ENCODE data around the gene FAM53B. TPM values are rescaled to one million over a fixed set of nuclear protein-coding genes. Genes with fewer than 3 reads are reported as not detected.

Gene FAM53B
- total and polyA plus RNA-seq, 7 experiments from 2014 or later = 3.9 to 51.5 (median 27.7) TPM

GRCh38 chr10:124699471-124700292, 44.5 kb downstream of the FAM53B start:
- DNase-seq = no peak
- peaks cover 0 to 3% (median 0%) of the 10 kb centered on the region in 3 experiments for H3K36me3 ChIP-seq (ENCODE audit: control insufficient read depth in 2 of 3, insufficient read depth in 3 of 3, low read length in 3 of 3)

GRCh38 chr10:124698545-124699469, 45.4 kb downstream of the FAM53B start:
- Mint-ChIP-seq H3K4me1 (peaks cover 81 to 99% (median 98%) of the 10 kb centered on the region in 7 donors), H3K4me3 (peak overlapping the region; percentile 35 to 82 (median 70)), H3K27ac (peak overlapping the region; percentile 66 to 97 (median 90)), H3K9me3 (no peaks in the 10 kb centered on the region), H3K36me3 (peaks cover 9 to 54% (median 14%) of the 10 kb centered on the region in 5 donors), H3K27me3 (no peaks in the 10 kb centered on the region)
- intact Hi-C loops (cut with micrococcal nuclease) = no loop called here
- no peak overlapping the region for H3K4me3 ChIP-seq (ENCODE audit: low read length)
- ATAC-seq = no peak
- ChIA-PET CTCF (interaction anchor here (7.5 kb wide), 1 partner anchor 19 kb away, joined by 81 read pairs; no protein-coding TSS in a partner anchor), POLR2A (interaction anchor here (0.6 to 15.1 kb wide), 4 partner anchors 7 to 635 kb away, joined by 3 to 271 read pairs (median 6); no protein-coding TSS in a partner anchor)
- peak overlapping the region; percentile 67 for H3K27ac ChIP-seq (ENCODE audit: low read depth, low read length)
- no peaks in the 10 kb centered on the region for H3K36me3 ChIP-seq (ENCODE audit: control insufficient read depth in 2 of 3, insufficient read depth in 3 of 3, low read length in 3 of 3)
- peaks cover 74 to 94% of the 10 kb centered on the region in 2 donors for H3K4me1 ChIP-seq (ENCODE audit: control insufficient read depth in 2 of 2, insufficient read depth in 2 of 2, low read length in 2 of 2)
- no peaks in the 10 kb centered on the region for H3K9me3 ChIP-seq (ENCODE audit: control insufficient read depth in 2 of 3, low read length in 3 of 3)
- no peak for DNase-seq
- H3K27me3 ChIP-seq (ENCODE audit: control insufficient read depth in 2 of 2, insufficient read depth in 2 of 2, low read length in 2 of 2) = no peaks in the 10 kb centered on the region

More at GRCh38 chr10:124699471-124700292, 44.5 kb downstream of the FAM53B start:
- Mint-ChIP-seq H3K9me3 (no peaks in the 10 kb centered on the region), H3K27ac (peak overlapping the region in 8 of 9 donors; percentile 47 to 97 (median 81)), H3K4me1 (peaks cover 85 to 100% (median 99%) of the 10 kb centered on the region in 7 donors), H3K4me3 (peak overlapping the region in 9 of 10 donors; percentile 9 to 79 (median 40)), H3K27me3 (no peaks in the 10 kb centered on the region), H3K36me3 (peaks cover 5 to 53% (median 13%) of the 10 kb centered on the region in 5 donors)
- ChIA-PET POLR2A (interaction anchor here (0.6 to 15.1 kb wide), 4 partner anchors 11 to 635 kb away, joined by 3 to 271 read pairs (median 4); no protein-coding TSS in a partner anchor), CTCF (interaction anchor here (0.8 to 7.5 kb wide), 2 partner anchors 18 to 42 kb away, joined by 3 to 81 read pairs; no protein-coding TSS in a partner anchor)
- ATAC-seq = no peak
- Histone ChIP-seq H3K4me3 (ENCODE audit: low read length) (no peak overlapping the region), H3K27me3 (ENCODE audit: control insufficient read depth in 2 of 2, insufficient read depth in 2 of 2, low read length in 2 of 2) (no peaks in the 10 kb centered on the region), H3K4me1 (ENCODE audit: control insufficient read depth in 2 of 2, insufficient read depth in 2 of 2, low read length in 2 of 2) (peaks cover 83 to 94% of the 10 kb centered on the region in 2 donors), H3K9me3 (ENCODE audit: control insufficient read depth in 2 of 3, low read length in 3 of 3) (no peaks in the 10 kb centered on the region), H3K27ac (ENCODE audit: low read depth, low read length) (no peak overlapping the region)
- intact Hi-C loops (cut with micrococcal nuclease) = no loop called here

- H3K27ac Mint-ChIP-seq = peak overlapping the region; percentile 84 to 97 (median 91)
- H3K36me3 Mint-ChIP-seq = peaks cover 11 to 51% (median 18%) of the 10 kb centered on the region in 5 donors
- DNase-seq (peak in 4 of 9 donors; percentile 12 to 50 (median 41)), ATAC-seq (peak; percentile 68)
- no peaks in the 10 kb centered on the region for H3K27me3 ChIP-seq (ENCODE audit: control insufficient read depth in 2 of 2, insufficient read depth in 2 of 2, low read length in 2 of 2)
- intact Hi-C loops (cut with micrococcal nuclease) = loop anchor here in 1 of 2 donors (2.0 kb wide), 1 partner anchor 43 kb away; no protein-coding TSS in a partner anchor
- no peaks in the 10 kb centered on the region for H3K27me3 Mint-ChIP-seq
- H3K4me3 ChIP-seq (ENCODE audit: low read length) = no peak overlapping the region
- H3K36me3 ChIP-seq (ENCODE audit: control insufficient read depth in 2 of 3, insufficient read depth in 3 of 3, low read length in 3 of 3) = peaks cover 0 to 4% (median 0%) of the 10 kb centered on the region in 3 experiments
- H3K4me1 Mint-ChIP-seq = peaks cover 73 to 96% (median 94%) of the 10 kb centered on the region in 7 donors
- peak overlapping the region in 9 of 10 donors; percentile 53 to 82 (median 73) for H3K4me3 Mint-ChIP-seq
- H3K9me3 ChIP-seq (ENCODE audit: control insufficient read depth in 2 of 3, low read length in 3 of 3) = no peaks in the 10 kb centered on the region
- ChIA-PET CTCF (interaction anchor here (1.2 to 2.2 kb wide), 5 partner anchors 8 to 49 kb away, joined by 3 to 16 read pairs (median 8); no protein-coding TSS in a partner anchor), POLR2A (interaction anchor here (0.6 to 15.1 kb wide), 6 partner anchors 8 to 30 kb away, joined by 3 to 271 read pairs (median 6); no protein-coding TSS in a partner anchor)
- H3K27ac ChIP-seq (ENCODE audit: low read depth, low read length) = peak overlapping the region; percentile 67
- peaks cover 66 to 90% of the 10 kb centered on the region in 2 donors for H3K4me1 ChIP-seq (ENCODE audit: control insufficient read depth in 2 of 2, insufficient read depth in 2 of 2, low read length in 2 of 2)
- no peaks in the 10 kb centered on the region for H3K9me3 Mint-ChIP-seq
Measured at GRCh38 chr10:124697837-124698544, 46.2 kb downstream of the FAM53B start.

- Mint-ChIP-seq H3K27me3 (no peaks in the 10 kb centered on the region), H3K4me1 (peaks cover 70 to 90% (median 88%) of the 10 kb centered on the region in 7 donors), H3K9me3 (no peaks in the 10 kb centered on the region), H3K4me3 (peak overlapping the region; percentile 38 to 82 (median 72)), H3K36me3 (peaks cover 11 to 51% (median 18%) of the 10 kb centered on the region in 5 donors), H3K27ac (peak overlapping the region; percentile 84 to 97 (median 91))
- ChIA-PET CTCF (interaction anchor here (0.9 to 2.2 kb wide), 12 partner anchors 9 to 156 kb away, joined by 3 to 16 read pairs (median 4); no protein-coding TSS in a partner anchor), POLR2A (interaction anchor here (1.0 to 15.1 kb wide), 11 partner anchors 8 to 49 kb away, joined by 3 to 271 read pairs (median 6); no protein-coding TSS in a partner anchor)
- H3K27ac ChIP-seq (ENCODE audit: low read depth, low read length) = peak overlapping the region; percentile 67
- H3K9me3 ChIP-seq (ENCODE audit: control insufficient read depth in 2 of 3, low read length in 3 of 3) = no peaks in the 10 kb centered on the region
- H3K27me3 ChIP-seq (ENCODE audit: control insufficient read depth in 2 of 2, insufficient read depth in 2 of 2, low read length in 2 of 2) = no peaks in the 10 kb centered on the region
- DNase-seq (no peak), ATAC-seq (no peak)
- peaks cover 60 to 88% of the 10 kb centered on the region in 2 donors for H3K4me1 ChIP-seq (ENCODE audit: control insufficient read depth in 2 of 2, insufficient read depth in 2 of 2, low read length in 2 of 2)
- H3K36me3 ChIP-seq (ENCODE audit: control insufficient read depth in 2 of 3, insufficient read depth in 3 of 3, low read length in 3 of 3) = peaks cover 0 to 4% (median 0%) of the 10 kb centered on the region in 3 experiments
- H3K4me3 ChIP-seq (ENCODE audit: low read length) = no peak overlapping the region
- intact Hi-C loops (cut with micrococcal nuclease) = loop anchor here in 1 of 2 donors (2.0 kb wide), 1 partner anchor 43 kb away; no protein-coding TSS in a partner anchor
Measured at GRCh38 chr10:124697443-124697836, 46.7 kb downstream of the FAM53B start.

DNA sequence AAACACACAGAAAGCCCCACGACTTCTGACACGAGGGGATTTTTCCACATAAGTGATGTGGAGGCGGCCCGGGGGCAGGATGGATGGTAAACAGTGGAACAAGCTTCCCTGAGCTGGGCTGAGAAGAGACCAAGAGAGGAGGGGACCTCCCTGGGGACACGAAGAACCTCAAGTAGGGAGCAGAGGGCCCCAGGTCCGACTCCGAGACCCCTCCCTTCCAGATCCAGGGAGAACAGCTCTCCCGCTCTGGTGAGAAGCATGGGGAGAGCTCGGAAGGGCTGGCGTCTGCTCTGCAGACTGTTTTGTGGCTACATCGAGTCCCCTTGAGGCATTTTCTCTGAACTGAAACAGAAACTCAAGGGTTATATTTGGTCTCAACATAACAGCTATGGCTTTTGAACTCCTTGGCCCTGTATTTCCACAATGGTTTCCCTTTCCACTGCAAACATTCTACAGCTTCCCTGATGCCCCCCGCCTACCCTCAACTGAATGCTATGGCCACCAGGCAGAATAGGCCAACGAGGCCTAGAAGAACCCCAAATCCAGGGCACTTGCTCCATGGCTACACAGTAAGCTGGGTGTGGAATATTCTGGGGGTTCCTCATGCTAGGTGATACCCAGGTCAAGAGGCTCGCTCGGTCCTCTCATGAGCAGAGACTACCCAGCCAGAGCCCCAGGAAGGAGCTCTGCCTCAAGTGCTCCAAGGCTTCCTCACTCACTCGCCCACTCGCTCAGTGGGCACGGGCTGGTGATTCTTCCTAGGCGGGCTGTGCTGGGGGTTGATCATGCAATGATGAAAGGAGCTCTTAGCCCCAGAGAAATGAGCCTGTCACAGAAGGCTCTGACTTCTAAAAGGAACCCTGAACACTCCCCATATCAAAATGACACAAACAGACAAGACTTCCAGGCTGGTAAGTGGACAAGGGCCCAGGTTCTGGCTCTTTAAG, 47.5 kb downstream of the FAM53B start:
- intact Hi-C loops (cut with micrococcal nuclease) = loop anchor here (1.0 to 2.0 kb wide), 5 partner anchors 17 to 48 kb away; no protein-coding TSS in a partner anchor
- Mint-ChIP-seq H3K36me3 (peaks cover 11 to 47% (median 13%) of the 10 kb centered on the region in 5 donors), H3K27ac (peak overlapping the region; percentile 84 to 97 (median 91)), H3K27me3 (no peaks in the 10 kb centered on the region), H3K4me3 (peak overlapping the region; percentile 64 to 82 (median 73)), H3K4me1 (peaks cover 65 to 86% (median 82%) of the 10 kb centered on the region in 7 donors), H3K9me3 (no peaks in the 10 kb centered on the region)
- ATAC-seq = peak; percentile 63
- Histone ChIP-seq H3K4me3 (ENCODE audit: low read length) (peak overlapping the region; percentile 54), H3K9me3 (ENCODE audit: control insufficient read depth in 2 of 3, low read length in 3 of 3) (no peaks in the 10 kb centered on the region), H3K27ac (ENCODE audit: low read depth, low read length) (peak overlapping the region; percentile 67), H3K4me1 (ENCODE audit: control insufficient read depth in 2 of 2, insufficient read depth in 2 of 2, low read length in 2 of 2) (peaks cover 53 to 85% of the 10 kb centered on the region in 2 donors), H3K36me3 (ENCODE audit: control insufficient read depth in 2 of 3, insufficient read depth in 3 of 3, low read length in 3 of 3) (peaks cover 0 to 4% (median 0%) of the 10 kb centered on the region in 3 experiments), H3K27me3 (ENCODE audit: control insufficient read depth in 2 of 2, insufficient read depth in 2 of 2, low read length in 2 of 2) (no peaks in the 10 kb centered on the region)
- peak in 5 of 9 donors; percentile 34 to 48 (median 40) for DNase-seq
- POLR2A ChIA-PET = interaction anchor here (0.5 to 15.1 kb wide), 16 partner anchors 8 to 70 kb away, joined by 3 to 271 read pairs (median 4); no protein-coding TSS in a partner anchor
- CTCF ChIA-PET = interaction anchor here (0.7 to 2.2 kb wide), 17 partner anchors 10 to 156 kb away, joined by 3 to 16 read pairs (median 3); no protein-coding TSS in a partner anchor

Measured in naive thymus-derived CD4-positive, alpha-beta T cell (primary cell).